22Rv1 (cell line): ENCODE results near the gene NSD1.

ENCODE experiments used
- CTCF ChIP-seq: fragments of 450-650 bp; IDR thresholded peaks from 2 replicates; pipeline ENCODE4 v1.5.1; 2017; ENCODE audit warnings: mild to moderate bottlenecking
- ZFX ChIP-seq: fragments of 450-650 bp; IDR thresholded peaks from 2 replicates; pipeline ENCODE4 v1.6.1; 2017; ENCODE audit warnings: antibody characterized with exemption, borderline replicate concordance

GRCh38 chr5:177130211-177131018 lies 3.2 kb upstream of the NSD1 start:
- TF ChIP-seq CTCF (no peak), ZFX (no peak)
